ENCODE results near the gene ARHGAP9.
"Not testable (repeated sequence)": the region's sequence is repeated elsewhere in the genome, so short reads cannot be mapped to it uniquely, and the experiment has no call there.

ARHGAP9 gene

GRCh38 chr12:57449375-57449774 lies 30.3 kb downstream of the ARHGAP9 start:
- no peak for DNase-seq (ENCODE audit: low read depth)
- no peak overlapping the region for H3K4me3 ChIP-seq (ENCODE audit: low read depth, low read length)
- TF ChIP-seq CTCF (IDR thresholded peaks at IDR 0.05; ENCODE audit: control insufficient read depth, extremely low read depth, insufficient read depth), result no peak

GRCh38 chr12:57448669-57449068 lies 31.0 kb downstream of the ARHGAP9 start:
- no peak overlapping the region for H3K4me3 ChIP-seq (ENCODE audit: low read depth, low read length)
- no peak for TF ChIP-seq CTCF (IDR thresholded peaks at IDR 0.05; ENCODE audit: control insufficient read depth, extremely low read depth, insufficient read depth)
- no peak for DNase-seq (ENCODE audit: low read depth)

- TF ChIP-seq CTCF (IDR thresholded peaks at IDR 0.05; ENCODE audit: control insufficient read depth, extremely low read depth, insufficient read depth), result no peak
- no peak for DNase-seq (ENCODE audit: low read depth)
- H3K4me3 ChIP-seq (ENCODE audit: low read depth, low read length), result no peak overlapping the region
Measured at GRCh38 chr12:57446292-57446960, 33.2 kb downstream of the ARHGAP9 start.

GRCh38 chr12:57444744-57445143 lies 34.9 kb downstream of the ARHGAP9 start:
- no peak for DNase-seq (ENCODE audit: low read depth)
- H3K4me3 ChIP-seq (ENCODE audit: low read depth, low read length), result no peak overlapping the region
- TF ChIP-seq CTCF (IDR thresholded peaks at IDR 0.05; ENCODE audit: control insufficient read depth, extremely low read depth, insufficient read depth), result no peak

GRCh38 chr12:57444337-57444736 lies 35.3 kb downstream of the ARHGAP9 start:
- DNase-seq (ENCODE audit: low read depth); H3K4me3 ChIP-seq (ENCODE audit: low read depth, low read length): not testable (repeated sequence)

- H3K4me3 ChIP-seq (ENCODE audit: low read depth, low read length), result no peak overlapping the region
- no peak for DNase-seq (ENCODE audit: low read depth)
- no peak for TF ChIP-seq CTCF (IDR thresholded peaks at IDR 0.05; ENCODE audit: control insufficient read depth, extremely low read depth, insufficient read depth)
Measured at GRCh38 chr12:57441846-57442427, 37.7 kb downstream of the ARHGAP9 start.

- not testable (repeated sequence) for H3K4me3 ChIP-seq (ENCODE audit: low read depth, low read length); DNase-seq (ENCODE audit: low read depth)
Measured at GRCh38 chr12:57441393-57441792, 38.3 kb downstream of the ARHGAP9 start.

GRCh38 chr12:57439762-57440266 lies 39.9 kb downstream of the ARHGAP9 start:
- DNase-seq (ENCODE audit: low read depth), result no peak
- H3K4me3 ChIP-seq (ENCODE audit: low read depth, low read length), result no peak overlapping the region
- TF ChIP-seq CTCF (IDR thresholded peaks at IDR 0.05; ENCODE audit: control insufficient read depth, extremely low read depth, insufficient read depth), result no peak
